SH-SY5Y (cell line): Measurements from ENCODE around the gene UBE2R2.

Experiments used
- GATA2 ChIP-seq: IDR thresholded peaks from 2 replicates; pipeline ENCODE4 v1.6.1; 2011; ENCODE audit warnings: mild to moderate bottlenecking, low read depth, low read length
- GATA3 ChIP-seq: IDR thresholded peaks from 2 replicates; pipeline ENCODE4 v1.6.1; 2011; ENCODE audit warnings: low read depth, mild to moderate bottlenecking, low read length, moderate library complexity

DNA sequence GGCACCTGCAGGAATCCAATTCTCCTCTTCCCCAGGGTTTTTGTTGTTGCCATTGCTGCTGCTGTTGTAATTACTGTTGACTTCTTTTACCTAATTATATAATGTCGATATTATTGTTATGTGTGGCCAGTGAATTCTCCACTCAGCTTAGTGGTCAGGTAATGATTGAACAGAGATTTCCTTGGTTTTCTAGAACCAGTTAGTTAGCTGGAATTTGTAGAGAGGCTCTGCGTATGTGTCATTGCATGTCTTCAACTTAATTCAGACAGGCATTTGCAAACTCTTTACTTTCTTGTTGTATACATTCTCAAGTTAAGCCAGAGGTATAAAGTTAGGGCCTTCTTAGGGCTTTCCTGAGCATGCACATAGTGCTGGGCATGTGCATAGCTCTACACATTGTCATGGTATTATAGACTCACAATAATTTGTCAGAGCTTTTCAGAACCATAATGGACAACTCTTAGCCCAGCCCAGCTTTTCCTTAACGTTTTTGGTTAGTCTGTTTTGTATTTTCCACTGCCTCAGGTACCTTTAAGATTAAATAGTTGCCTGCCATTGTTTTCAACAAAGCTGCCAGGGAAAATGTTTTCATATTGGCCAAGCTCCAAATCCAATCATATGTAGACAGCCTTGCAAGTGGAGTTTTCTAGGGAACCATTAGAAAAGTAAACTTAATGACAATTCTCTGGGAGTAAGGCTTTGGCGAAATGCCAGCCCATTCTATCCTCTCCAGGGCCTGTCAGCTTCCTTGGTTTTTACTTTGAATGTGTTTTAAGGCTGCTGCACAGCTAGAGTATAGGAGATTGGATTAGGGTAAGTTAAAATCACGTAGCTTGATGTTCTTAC is 68.1 kb downstream of the UBE2R2 start:
- TF ChIP-seq GATA2 (no peak), GATA3 (no peak)
